GM12891 (cell line): ENCODE data around the gene MYO18A.

Experiments used
- DNase-seq: peaks from one replicate; pipeline ENCODE4 v3.0.0; 2011; ENCODE audit warnings: low spot score; ENCODE audit not compliant: insufficient read length
- FAIRE-seq: peaks from 2 replicates; lab custom pipeline; 2011; peaks lifted over from hg19 to GRCh38; lab: Jason Lieb, UNC
- PAX5 ChIP-seq: IDR thresholded peaks from 2 replicates; pipeline ENCODE4 v1.6.1; 2011; ENCODE audit warnings: low read length, moderate library complexity, mild to moderate bottlenecking; ENCODE audit not compliant: insufficient read depth, severe bottlenecking
- POLR2A ChIP-seq: IDR thresholded peaks from 2 replicates; pipeline ENCODE4 v1.6.1; 2011; ENCODE audit warnings: low read depth, low read length, control low read depth
- POLR2AphosphoS5 ChIP-seq: IDR thresholded peaks from 2 replicates; pipeline ENCODE4 v1.6.1; 2011; ENCODE audit warnings: low read depth, low read length, control low read depth
- POU2F2 ChIP-seq: IDR thresholded peaks from 2 replicates; pipeline ENCODE4 v1.6.1; 2011; ENCODE audit warnings: low read depth, mild to moderate bottlenecking, control low read depth, low read length, moderate library complexity
- SPI1 ChIP-seq: IDR thresholded peaks from 2 replicates; pipeline ENCODE4 v1.6.1; 2011; ENCODE audit warnings: low read depth, low read length, control low read depth
- TAF1 ChIP-seq: IDR thresholded peaks from 2 replicates; pipeline ENCODE4 v1.6.1; 2011; ENCODE audit warnings: low read depth, low read length, control low read depth

MYO18A gene

DNA sequence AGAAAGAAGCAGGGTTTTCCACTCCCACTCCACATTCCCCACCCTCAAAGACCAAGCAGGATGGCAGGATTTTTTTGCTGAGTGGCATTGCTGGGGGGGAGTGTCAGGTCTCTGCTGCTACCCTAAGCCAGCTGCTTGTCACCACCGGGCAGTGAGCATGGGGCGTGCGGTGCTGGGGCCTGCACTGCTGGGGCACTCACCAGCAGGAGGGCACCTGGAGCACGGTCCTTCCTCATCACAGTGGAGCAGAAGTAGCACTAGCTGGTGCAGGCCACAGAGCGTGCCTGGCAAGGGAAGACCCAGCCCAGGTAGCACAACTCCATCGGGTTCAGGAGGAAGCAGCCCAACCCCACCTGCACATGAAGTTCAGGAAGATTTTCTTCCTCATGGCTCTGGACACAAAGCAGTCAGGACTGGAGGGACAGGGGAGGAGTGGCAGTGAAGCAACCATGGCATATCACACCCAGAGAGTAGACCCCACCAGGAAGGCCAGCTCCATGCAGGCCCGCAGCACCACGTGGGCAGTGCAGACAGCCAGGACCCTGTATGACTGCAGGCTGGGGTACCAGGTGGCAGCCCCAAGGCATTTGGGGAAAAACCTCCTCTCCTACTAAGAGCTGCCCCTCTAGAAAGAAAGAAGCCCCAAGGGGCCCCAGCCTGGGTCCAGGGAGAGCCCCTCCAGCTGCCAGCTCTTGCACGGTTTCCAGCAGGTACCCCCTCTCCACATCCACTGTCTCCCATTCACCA lies 16.7 kb upstream of the MYO18A start:
- no peak for DNase-seq
- FAIRE-seq: peak; percentile 35
- no peak for TF ChIP-seq SPI1
- TF ChIP-seq POLR2AphosphoS5: no peak
- TF ChIP-seq PAX5: no peak
- no peak for TF ChIP-seq TAF1
- TF ChIP-seq POLR2A: no peak
- TF ChIP-seq POU2F2: no peak

DNA sequence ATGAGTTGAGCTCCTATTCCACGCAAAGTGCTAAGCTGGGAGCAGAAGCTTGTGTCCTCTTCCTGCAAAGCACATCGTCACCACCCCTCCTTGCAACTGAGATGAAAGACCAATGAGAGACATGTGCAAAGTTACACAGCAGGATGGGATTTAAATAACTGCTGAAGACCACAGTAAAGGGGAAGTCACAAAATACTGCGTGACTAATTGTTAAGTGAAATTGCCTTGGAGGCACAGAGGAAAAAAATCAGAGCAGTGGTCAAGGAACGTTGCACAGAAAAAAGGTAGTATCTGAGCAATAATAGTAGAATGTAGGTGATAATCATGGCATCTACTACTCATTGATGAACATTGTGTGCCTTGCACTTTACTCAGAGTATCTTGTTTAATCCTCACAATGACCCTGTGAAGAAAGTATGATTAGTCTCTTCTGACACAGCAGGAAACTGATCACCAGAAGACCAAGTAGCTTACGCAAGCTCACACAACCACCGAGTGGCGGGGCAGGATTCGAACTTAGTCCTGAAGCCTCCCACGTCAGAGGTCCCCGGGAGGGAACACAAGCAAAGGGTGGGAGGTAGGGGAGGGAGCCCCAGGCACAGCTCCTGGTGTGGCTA lies 15.4 kb upstream of the MYO18A start:
- peak; percentile 90 for FAIRE-seq
- DNase-seq: no peak
- TF ChIP-seq POLR2AphosphoS5 (no peak), PAX5 (no peak), SPI1 (peak; percentile 90), POU2F2 (peak; percentile 49; the same call in 1 of the 2 replicates), TAF1 (no peak), POLR2A (no peak)

DNA sequence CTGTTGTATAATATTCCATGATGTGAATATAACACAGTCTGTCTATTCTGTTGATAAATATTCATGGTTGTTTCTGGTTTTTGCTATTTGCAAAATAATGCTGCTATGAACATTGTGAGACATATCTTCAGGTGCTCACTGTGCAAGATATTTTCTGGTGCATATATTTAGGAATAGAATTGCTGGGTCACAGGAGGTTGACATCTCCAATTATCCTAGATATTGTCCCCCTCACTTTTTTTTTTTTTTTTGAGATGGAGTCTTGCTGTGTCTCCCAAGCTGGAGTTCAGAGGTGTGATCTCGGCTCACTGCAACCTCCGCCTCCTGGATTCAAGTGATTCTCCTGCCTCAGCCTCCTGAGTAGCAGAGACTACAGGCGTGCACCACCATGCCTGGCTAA lies 14.5 kb upstream of the MYO18A start:
- DNase-seq: no peak
- FAIRE-seq: no peak
- TF ChIP-seq SPI1 (no peak), POLR2A (no peak)

DNA sequence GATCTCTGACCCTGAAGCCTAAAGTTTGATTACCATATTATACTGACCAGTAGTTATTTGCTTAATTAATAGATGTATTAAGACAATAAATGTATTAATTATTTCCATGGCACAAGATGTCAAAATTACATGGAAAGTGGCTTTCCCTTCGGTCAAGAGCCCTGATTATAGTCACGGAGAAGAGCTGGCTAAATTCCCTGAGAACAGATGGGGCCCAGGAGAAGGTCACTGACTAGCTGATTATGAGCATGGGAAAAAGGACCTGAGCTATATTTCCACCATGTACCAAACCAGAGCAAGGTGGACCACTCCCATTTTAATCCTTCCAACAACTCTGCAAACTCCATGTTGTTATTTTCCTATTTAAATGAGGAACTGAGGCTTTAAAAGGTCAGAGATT lies 12.9 kb upstream of the MYO18A start:
- FAIRE-seq (no peak), DNase-seq (no peak)
- no peak for TF ChIP-seq POLR2AphosphoS5
- TF ChIP-seq SPI1: no peak
- no peak for TF ChIP-seq POU2F2
- TF ChIP-seq POLR2A: no peak
- no peak for TF ChIP-seq PAX5
- TF ChIP-seq TAF1: no peak

DNA sequence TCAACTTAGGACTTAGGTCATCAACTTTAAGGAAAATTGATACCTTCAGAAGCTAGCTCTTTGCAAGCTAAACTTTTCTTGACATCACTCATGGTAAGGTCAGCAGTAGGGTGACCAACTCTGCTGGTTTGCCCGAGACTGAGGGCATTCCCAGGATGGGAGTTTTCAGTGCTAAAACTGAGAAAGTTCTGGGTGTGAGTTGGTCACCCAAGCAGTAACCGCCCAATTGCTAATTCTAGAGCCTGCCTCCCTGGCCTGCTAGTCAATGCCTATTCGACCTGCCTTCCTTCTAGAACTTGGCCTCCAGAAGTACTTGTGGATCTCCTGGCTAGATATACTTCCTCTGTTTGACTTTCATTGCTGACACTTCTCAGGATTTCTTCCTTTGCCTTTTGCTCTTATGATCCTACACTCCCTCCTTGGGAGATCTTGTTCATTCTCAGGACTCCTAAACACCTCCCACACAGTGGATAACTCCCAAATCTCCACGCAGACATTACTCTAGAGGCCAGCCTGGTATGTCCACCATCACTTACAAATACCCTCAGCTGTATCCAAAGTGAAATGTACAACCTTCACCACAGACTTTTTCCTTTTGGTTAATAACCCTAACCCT lies 10.5 kb upstream of the MYO18A start:
- FAIRE-seq (no peak), DNase-seq (no peak)
- TF ChIP-seq SPI1: no peak
- no peak for TF ChIP-seq TAF1
- no peak for TF ChIP-seq POLR2A
- no peak for TF ChIP-seq POLR2AphosphoS5
- no peak for TF ChIP-seq PAX5
- TF ChIP-seq POU2F2: no peak

- FAIRE-seq (no peak), DNase-seq (no peak)
- no peak for TF ChIP-seq PAX5
- TF ChIP-seq SPI1: no peak
- no peak for TF ChIP-seq POLR2A
- no peak for TF ChIP-seq TAF1
- TF ChIP-seq POU2F2: no peak
- no peak for TF ChIP-seq POLR2AphosphoS5
Observed at GRCh38 chr17:29190039-29190438, 9.8 kb upstream of the MYO18A start.

DNA sequence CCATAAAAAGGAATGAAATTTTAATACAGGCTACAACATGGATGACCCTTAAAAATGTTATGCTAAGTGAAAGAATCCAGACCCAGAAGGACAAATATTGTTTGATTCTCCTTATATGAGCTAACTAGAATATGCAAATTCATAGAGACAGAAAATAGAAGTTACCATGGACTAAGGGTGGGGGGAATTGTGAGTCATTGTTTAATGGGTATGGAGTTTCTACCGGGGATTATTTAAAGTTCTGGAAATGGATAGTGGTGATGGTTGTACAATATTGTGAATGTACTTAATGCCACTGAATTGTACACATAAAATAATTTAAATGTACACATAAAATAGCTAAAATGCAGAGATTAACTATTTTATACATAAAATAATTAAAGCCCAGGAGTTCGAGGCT lies 9.2 kb upstream of the MYO18A start:
- no peak for FAIRE-seq
- DNase-seq: no peak
- TF ChIP-seq SPI1 (no peak), PAX5 (no peak), POLR2AphosphoS5 (no peak)

DNA sequence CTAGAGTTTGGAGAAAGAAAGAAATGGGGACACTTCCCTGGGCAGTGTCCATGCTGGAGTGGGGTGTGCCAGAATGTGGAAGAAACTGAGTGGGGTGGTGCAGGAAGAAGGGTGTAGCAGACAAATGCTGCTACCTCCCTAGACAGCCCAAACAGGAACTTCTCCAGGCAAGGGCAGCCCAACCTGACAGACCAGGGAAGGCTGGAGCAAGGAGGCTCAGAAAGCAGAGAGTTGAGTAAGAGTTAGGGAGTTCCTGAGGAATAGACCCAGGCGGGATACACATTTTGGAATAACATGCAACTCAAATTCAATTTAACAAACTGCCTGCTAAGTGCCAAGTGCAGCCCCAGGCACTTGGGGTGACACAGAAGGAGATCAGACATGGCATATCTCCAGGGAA lies 1.0 kb upstream of the MYO18A start:
- FAIRE-seq (no peak), DNase-seq (no peak)
- TF ChIP-seq TAF1: no peak
- TF ChIP-seq PAX5: no peak
- no peak for TF ChIP-seq POU2F2
- TF ChIP-seq POLR2AphosphoS5: no peak
- TF ChIP-seq POLR2A: no peak
- no peak for TF ChIP-seq SPI1

DNA sequence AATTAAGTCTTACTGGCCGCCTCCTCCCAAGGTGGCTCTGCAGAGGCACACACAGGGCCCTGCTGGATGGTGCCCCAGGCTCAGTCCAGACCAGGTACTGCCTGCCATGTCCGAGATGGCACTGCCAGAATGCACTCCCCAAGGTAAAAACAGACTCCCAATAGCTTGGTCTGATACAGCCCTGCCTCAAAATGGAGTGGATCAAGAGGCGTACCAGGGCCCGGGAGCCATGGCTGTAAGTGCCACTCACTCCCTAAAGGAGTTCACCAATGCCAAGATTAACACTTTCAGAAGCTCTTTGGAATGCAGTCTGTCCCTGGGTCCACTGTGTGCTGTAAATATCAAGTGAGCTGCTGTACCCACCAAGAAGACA lies 576 bp upstream of the MYO18A start:
- DNase-seq: no peak
- FAIRE-seq: no peak
- no peak for TF ChIP-seq POU2F2
- no peak for TF ChIP-seq TAF1
- no peak for TF ChIP-seq POLR2AphosphoS5
- TF ChIP-seq POLR2A: no peak
- TF ChIP-seq PAX5: no peak
- TF ChIP-seq SPI1: no peak

DNA sequence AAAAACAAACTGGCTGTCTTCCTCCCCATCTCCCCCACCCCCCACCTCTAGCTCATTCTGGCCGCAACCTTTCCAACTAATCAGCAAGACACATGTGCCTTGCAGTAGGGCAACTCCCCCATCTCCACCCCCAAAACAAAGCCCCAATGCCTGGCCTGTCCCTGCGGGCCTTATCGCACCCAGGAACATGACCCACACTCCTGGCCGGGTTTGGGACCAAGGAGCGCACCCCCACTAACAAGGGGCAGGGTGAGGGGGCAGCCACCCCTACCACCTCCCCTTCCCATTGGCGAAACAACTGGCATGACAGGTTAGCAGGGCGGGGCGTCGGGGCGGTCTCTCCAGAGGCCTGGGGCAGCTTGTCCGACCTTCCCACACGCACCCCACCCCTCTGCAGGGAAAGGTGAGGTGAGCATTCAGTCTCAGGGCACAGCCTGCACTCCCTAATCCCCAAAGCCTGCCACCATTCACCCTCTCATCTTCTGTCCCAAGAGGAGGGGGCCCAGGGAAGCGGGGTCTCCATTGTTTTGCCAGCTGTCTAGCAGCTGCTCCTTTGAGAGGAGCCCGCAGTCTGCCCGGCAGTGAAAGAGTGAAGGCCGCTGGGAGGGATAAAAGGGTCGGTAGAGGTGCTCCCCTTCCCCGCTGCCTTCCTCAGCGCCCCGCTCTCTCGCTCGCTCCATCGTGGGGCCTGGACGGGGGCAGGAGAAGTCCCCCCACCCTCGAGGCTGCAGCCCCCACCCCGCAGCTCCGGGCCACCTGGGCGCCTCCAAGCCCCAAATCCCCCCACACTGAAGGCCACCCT lies 765 bp downstream of the MYO18A start:
- no peak for DNase-seq
- no peak for TF ChIP-seq POLR2AphosphoS5
- TF ChIP-seq PAX5: no peak
- TF ChIP-seq POLR2A: no peak
- TF ChIP-seq POU2F2: no peak
- TF ChIP-seq SPI1: no peak
- no peak for FAIRE-seq
